IMR-90 (cell line): ENCODE data around the gene CDH2. TPM values are rescaled to one million over a fixed set of nuclear protein-coding genes. Genes with fewer than 3 reads are reported as not detected.
A peak's percentile ranks its signal among the peaks of the same experiment; 100 is the strongest.

Experiments used
- ATAC-seq: fragments of 200-7000 bp; cut with Tn5 transposase; 2 replicates; pipeline ENCODE4 v1.9.1; 2020; ENCODE audit warnings: low read depth, mild to moderate bottlenecking, moderate library complexity
- BruUV-seq: library from RNA; stranded (reverse); fragments of 400-500 nt; replicated peaks from 2 replicates; lab custom pipeline; 2021; lab: Mats Ljungman, UMichigan
- CTCF ChIA-PET: fragments of 300-600 bp; formaldehyde crosslinking; extraction: SDS; loops from one replicate; lab custom pipeline; 2021; ENCODE audit warnings: antibody characterized with exemption; lab: Yijun Ruan, JAX
- POLR2A ChIA-PET: fragments of 300-600 bp; sonication (Branson Sonifier 250); formaldehyde crosslinking; loops from one replicate; lab custom pipeline; 2022; ENCODE audit warnings: antibody characterized with exemption; ENCODE audit not compliant: unreplicated experiment; lab: Charles Lee
- DNase-seq: peaks from one replicate; pipeline ENCODE4 v3.0.0; 2013
- H2AFZ ChIP-seq: replicated peaks from 2 replicates; pipeline ENCODE3; 2013; ENCODE audit warnings: low read length, mild to moderate bottlenecking; ENCODE audit not compliant: poor library complexity
- H2AK5ac ChIP-seq: 2 replicates; pipeline ENCODE4 v1.6.1; 2013; ENCODE audit warnings: low read depth, low read length, inconsistent platforms
- H2AK9ac ChIP-seq: replicated peaks from 2 replicates; pipeline ENCODE3; 2013; ENCODE audit warnings: mild to moderate bottlenecking, low read depth, low read length, moderate library complexity; ENCODE audit not compliant: poor library complexity
- H2BK120ac ChIP-seq: 2 replicates; pipeline ENCODE4 v1.6.1; 2013; ENCODE audit warnings: low read depth, low read length, inconsistent platforms
- H2BK15ac ChIP-seq: 3 replicates; pipeline ENCODE4 v1.6.1; 2013; ENCODE audit warnings: low read depth, low read length, inconsistent platforms
- H2BK20ac ChIP-seq: 2 replicates; pipeline ENCODE4 v1.6.1; 2013; ENCODE audit warnings: low read depth, mild to moderate bottlenecking, inconsistent platforms, low read length, moderate library complexity
- H2BK5ac ChIP-seq: 2 replicates; pipeline ENCODE4 v1.6.1; 2013; ENCODE audit warnings: mild to moderate bottlenecking, low read depth, low read length, inconsistent platforms; ENCODE audit not compliant: poor library complexity, severe bottlenecking
- H3K14ac ChIP-seq: replicated peaks from 2 replicates; pipeline ENCODE4 v1.6.1; 2013; ENCODE audit warnings: low read depth, low read length, inconsistent platforms
- H3K18ac ChIP-seq: 2 replicates; pipeline ENCODE4 v1.6.1; 2013; ENCODE audit warnings: low read depth, low read length, control low read depth
- H3K23ac ChIP-seq: 2 replicates; pipeline ENCODE4 v1.6.1; 2013; ENCODE audit warnings: low read depth, low read length, inconsistent platforms
- H3K27ac ChIP-seq: 2 replicates; pipeline ENCODE4 v1.5.1; 2013; ENCODE audit warnings: mild to moderate bottlenecking, control low read depth, low read length; ENCODE audit not compliant: insufficient read depth
- H3K27me3 ChIP-seq: 2 replicates; pipeline ENCODE4 v1.6.1; 2013; ENCODE audit warnings: low read length; ENCODE audit not compliant: control insufficient read depth, insufficient read depth
- H3K36me3 ChIP-seq: 2 replicates; pipeline ENCODE4 v1.6.1; 2013; ENCODE audit warnings: low read length, mixed read lengths; ENCODE audit not compliant: control insufficient read depth, insufficient read depth
- H3K4ac ChIP-seq: 2 replicates; pipeline ENCODE4 v1.6.1; 2013; ENCODE audit warnings: low read depth, low read length, inconsistent platforms
- H3K4me1 ChIP-seq: 2 replicates; pipeline ENCODE4 v1.6.1; 2013; ENCODE audit warnings: low read length, mixed read lengths; ENCODE audit not compliant: control insufficient read depth, insufficient read depth
- H3K4me2 ChIP-seq: 2 replicates; pipeline ENCODE4 v1.6.1; 2013; ENCODE audit warnings: low read depth, mild to moderate bottlenecking, control low read depth, low read length, moderate library complexity
- H3K4me3 ChIP-seq: 2 replicates; pipeline ENCODE4 v1.5.1; 2013; ENCODE audit warnings: low read depth, mild to moderate bottlenecking, control low read depth, low read length, moderate library complexity; ENCODE audit not compliant: insufficient read depth
- H3K56ac ChIP-seq: 2 replicates; pipeline ENCODE4 v1.6.1; 2013; ENCODE audit warnings: low read length, inconsistent platforms; ENCODE audit not compliant: insufficient read depth; ENCODE audit errors: extremely low read depth
- H3K79me1 ChIP-seq, 2 experiments: 2 replicates each; pipeline ENCODE4 v1.6.1; 2013; ENCODE audit warnings: low read length in 2 of 2, inconsistent platforms in 1 of 2, low read depth in 1 of 2
- H3K9ac ChIP-seq: 2 replicates; pipeline ENCODE4 v1.6.1; 2013; ENCODE audit warnings: low read depth, low read length, control low read depth
- H3K9me1 ChIP-seq: 2 replicates; pipeline ENCODE4 v1.6.1; 2013; ENCODE audit warnings: low read length, inconsistent platforms; ENCODE audit not compliant: insufficient read depth
- H3K9me3 ChIP-seq: 2 replicates; pipeline ENCODE4 v1.6.1; 2013; ENCODE audit warnings: low read length; ENCODE audit not compliant: control insufficient read depth, insufficient read depth
- H4K20me1 ChIP-seq: 2 replicates; pipeline ENCODE4 v1.6.1; 2013; ENCODE audit warnings: low read length, inconsistent platforms; ENCODE audit not compliant: insufficient read depth
- H4K5ac ChIP-seq: 2 replicates; pipeline ENCODE4 v1.6.1; 2013; ENCODE audit warnings: mild to moderate bottlenecking, low read depth, low read length, control low read depth
- H4K8ac ChIP-seq, 2 experiments: 2 replicates each; pipeline ENCODE4 v1.6.1; 2013; ENCODE audit warnings: low read depth in 2 of 2, low read length in 2 of 2, control low read depth in 1 of 2, inconsistent platforms in 1 of 2
- H4K91ac ChIP-seq: 2 replicates; pipeline ENCODE4 v1.6.1; 2013; ENCODE audit warnings: low read depth, low read length, inconsistent platforms; ENCODE audit not compliant: insufficient read depth
- MAZ ChIP-seq: IDR thresholded peaks from 2 replicates; pipeline ENCODE4 v1.6.1; 2012; ENCODE audit warnings: low read depth, mild to moderate bottlenecking, low read length, improper control_type of control experiment, moderate library complexity, borderline replicate concordance
- MXI1 ChIP-seq: IDR thresholded peaks from 2 replicates; pipeline ENCODE4 v1.6.1; 2012; ENCODE audit warnings: low read depth, mild to moderate bottlenecking, low read length, moderate library complexity, borderline replicate concordance
- POLR2A ChIP-seq: IDR thresholded peaks from 2 replicates; pipeline ENCODE4 v1.6.1; 2012; ENCODE audit warnings: mild to moderate bottlenecking, low read depth, low read length
- RCOR1 ChIP-seq: IDR thresholded peaks from 2 replicates; pipeline ENCODE4 v1.6.1; 2012; ENCODE audit warnings: mild to moderate bottlenecking, low read length, improper control_type of control experiment; ENCODE audit not compliant: insufficient replicate concordance
- RFX5 ChIP-seq: IDR thresholded peaks from 2 replicates; pipeline ENCODE4 v1.8.0; 2012; ENCODE audit warnings: low read depth, mild to moderate bottlenecking, low read length, moderate library complexity
- WGBS, 2 experiments: methylation state at CpG; one replicate each; pipeline versions ENCODE4 v1.1.5 to v1.1.7; 2013; ENCODE audit warnings: missing lambda C conversion rate in 2 of 2; ENCODE audit not compliant: insufficient read length in 1 of 2; ENCODE audit errors: extremely low coverage in 2 of 2; 5-methylcytosine and 5-hydroxymethylcytosine counted together
- dilution Hi-C: fragments of 300-500 bp; cut with HindIII; formaldehyde crosslinking; loops from one replicate; pipeline ENCODE4 v1.14.3; 2018; ENCODE audit warnings: low sequenced_read_pairs; ENCODE audit not compliant: unreplicated experiment
- in situ Hi-C: fragments of 300-500 bp; cut with MboI; formaldehyde crosslinking; loops from 3 replicates; pipeline ENCODE4 v1.14.3; 2019; ENCODE audit warnings: low sequenced_read_pairs, inconsistent platforms, mixed read lengths
- intact Hi-C: fragments of 100-400 bp; cut with micrococcal nuclease; formaldehyde crosslinking; loops from 2 replicates; pipeline ENCODE4 v1.10.0; 2022
- polyA plus RNA-seq, 3 experiments: library from polyadenylated mRNA; depleted of rRNA; stranded (reverse); fragments of >200 nt; gene quantifications; 2 replicates each; pipeline ENCODE4 v1.2.3, GENCODE V29; 2012; ENCODE audit warnings: low replicate concordance in 1 of 3
- total RNA-seq: library from RNA; depleted of rRNA; stranded (reverse); fragments of >200 nt; gene quantifications from 2 replicates; pipeline ENCODE4 v1.2.3, GENCODE V29; 2012
- TF ChIP-seq, protein P1 (sequence below): fragments of 150-350 bp; IDR thresholded peaks from 2 replicates; pipeline ENCODE4 v1.6.1; 2017; ENCODE audit warnings: mild to moderate bottlenecking, antibody characterized with exemption, low read length, low read depth

The CDH2 gene
- total and polyA plus RNA-seq, 2 of the 4 experiments (the other 2 are of a cell fraction) = 55.6 to 111 TPM

DNA sequence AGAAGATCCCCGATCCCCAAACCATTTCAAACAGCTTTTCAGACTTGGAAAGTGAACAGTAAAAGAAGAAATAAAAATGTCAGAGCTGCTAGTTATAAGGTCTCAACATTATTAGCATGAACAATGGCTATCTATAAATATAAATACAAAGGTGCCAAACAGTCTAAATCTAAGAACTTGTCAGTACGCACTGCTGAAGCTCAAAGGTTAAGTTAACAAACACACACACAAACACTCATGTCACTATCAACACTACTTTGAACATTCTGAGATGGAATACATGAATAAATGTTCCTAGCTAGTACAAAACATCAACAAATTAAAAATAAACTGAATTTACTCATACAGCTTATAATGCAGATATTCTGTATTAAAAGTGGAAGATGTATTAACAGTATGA is 108.7 kb downstream of the CDH2 start:
- ChIA-PET CTCF (no interaction called here), POLR2A (no interaction called here)
- Histone ChIP-seq H3K14ac (no peak overlapping the region; the same call in 1 of the 2 replicates), H3K4me3 (no peak overlapping the region), H4K20me1 (no peaks in the 10 kb centered on the region), H4K91ac (peak overlapping the region; percentile 56; the same call in 1 of the 2 replicates), H2BK15ac (no peak overlapping the region), H4K5ac (peak overlapping the region; percentile 3; the same call in 1 of the 2 replicates), H3K23ac (no peak overlapping the region), H3K9me1 (peaks cover 14% of the 10 kb centered on the region), H2BK5ac (no peak overlapping the region), H3K4me1 (peaks cover 13% of the 10 kb centered on the region), H2BK20ac (no peak overlapping the region; the same call in 1 of the 2 replicates), H2AFZ (no peak overlapping the region), H3K36me3 (no peaks in the 10 kb centered on the region), H3K9me3 (no peaks in the 10 kb centered on the region), H2AK5ac (peak overlapping the region; percentile 26; the same call in 1 of the 2 replicates), H3K9ac (no peak overlapping the region), H3K18ac (no peak overlapping the region), H3K56ac (no peak overlapping the region), H3K79me1 (peaks cover 21 to 36% of the 10 kb centered on the region in 2 experiments), H3K27me3 (no peaks in the 10 kb centered on the region), H3K4ac (peak overlapping the region; percentile 69), H3K27ac (no peak overlapping the region), H3K4me2 (no peak overlapping the region; the same call in 1 of the 2 replicates), H2AK9ac (no peak overlapping the region), H4K8ac (no peak overlapping the region; a peak in 1 of 4 replicates), H2BK120ac (no peak overlapping the region)
- BruUV-seq = no TSS peak
- in situ Hi-C loops = no loop called here
- DNase-seq (no peak), ATAC-seq (no peak)
- dilution Hi-C loops = no loop called here
- intact Hi-C loops = loop anchor here (5.0 kb wide), 1 partner anchor 44 kb away; no protein-coding TSS in a partner anchor
- no CpG with 5 or more reads among the region's 2 CpGs for WGBS, 2 experiments
- no peak for TF ChIP-seq RFX5
- no peak for TF ChIP-seq RCOR1
- TF ChIP-seq POLR2A = no peak
- TF ChIP-seq MXI1 = no peak
- no peak for TF ChIP-seq MAZ
- TF ChIP-seq, protein P1, sequence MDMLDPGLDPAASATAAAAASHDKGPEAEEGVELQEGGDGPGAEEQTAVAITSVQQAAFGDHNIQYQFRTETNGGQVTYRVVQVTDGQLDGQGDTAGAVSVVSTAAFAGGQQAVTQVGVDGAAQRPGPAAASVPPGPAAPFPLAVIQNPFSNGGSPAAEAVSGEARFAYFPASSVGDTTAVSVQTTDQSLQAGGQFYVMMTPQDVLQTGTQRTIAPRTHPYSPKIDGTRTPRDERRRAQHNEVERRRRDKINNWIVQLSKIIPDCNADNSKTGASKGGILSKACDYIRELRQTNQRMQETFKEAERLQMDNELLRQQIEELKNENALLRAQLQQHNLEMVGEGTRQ = no peak
